ENCODE data around the gene EDN1.

EDN1 gene

DNA sequence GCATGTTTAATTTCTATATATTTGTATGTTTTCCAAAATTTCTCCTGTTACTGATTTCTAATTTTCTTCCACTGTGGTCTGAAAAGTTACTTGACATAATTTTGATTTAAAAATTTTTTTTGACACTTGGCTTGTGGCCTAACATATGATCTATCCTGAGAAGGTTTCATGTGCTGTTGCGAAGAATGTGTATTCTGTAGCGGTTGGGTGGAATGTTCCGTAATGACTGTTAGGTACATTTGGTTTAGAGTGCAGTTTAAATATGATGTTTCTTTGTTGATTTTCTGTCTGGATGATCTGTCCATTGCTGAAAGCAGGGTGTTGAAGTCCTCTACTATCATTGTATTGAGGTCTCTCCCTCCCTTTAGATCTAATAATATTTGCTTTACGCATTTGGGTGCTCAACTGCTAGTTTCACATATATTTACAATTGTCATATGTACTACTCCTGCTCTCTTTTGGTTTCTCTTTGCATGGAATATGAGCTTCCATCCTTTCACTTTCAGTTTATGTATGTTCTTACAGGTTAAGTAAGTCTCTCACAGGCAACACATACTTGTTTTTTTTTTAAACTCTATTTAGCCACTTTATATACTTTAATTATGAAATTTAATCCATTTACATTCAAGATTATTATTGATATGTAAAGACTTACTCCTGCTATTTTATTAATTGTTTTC lies 19.5 kb upstream of the EDN1 start:
- no peak for DNase-seq

DNA sequence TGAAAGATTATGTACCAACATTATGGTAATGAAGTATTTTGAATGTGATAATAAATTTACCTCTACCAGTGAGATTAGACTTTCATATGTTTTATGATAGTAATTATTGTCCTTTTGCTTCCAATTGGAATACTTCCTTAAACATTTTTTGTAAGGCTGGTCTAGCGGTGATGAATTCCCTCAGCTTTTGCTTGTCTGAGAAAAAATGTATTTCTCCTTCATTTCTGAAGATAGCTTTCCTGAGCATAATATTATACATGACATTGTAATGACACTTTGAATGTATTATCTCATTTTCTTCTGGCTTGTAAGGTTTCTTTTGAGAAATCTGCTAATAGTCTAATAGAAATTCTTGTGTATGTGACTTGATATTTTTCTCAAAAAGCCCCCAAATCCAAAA lies 18.6 kb upstream of the EDN1 start:
- no peak for DNase-seq

DNA sequence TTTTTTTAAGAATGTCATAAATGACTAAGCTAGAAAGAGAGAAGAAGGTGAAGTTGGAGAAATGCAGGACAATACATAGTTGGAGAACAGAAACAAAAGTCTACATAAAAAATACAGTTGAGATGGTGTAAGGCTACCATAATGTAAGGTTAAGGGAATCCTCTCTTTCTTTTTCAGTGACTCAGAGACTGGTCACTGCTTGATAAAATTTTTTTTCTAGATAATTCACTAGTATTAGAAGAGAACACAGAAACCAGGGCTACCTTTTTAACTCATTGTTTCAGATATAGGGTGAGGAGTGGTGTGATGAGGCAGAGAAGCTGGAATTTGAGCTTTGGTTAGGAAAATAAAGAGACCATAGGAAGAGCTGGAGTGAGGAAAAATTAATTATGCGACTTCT lies 18.2 kb upstream of the EDN1 start:
- no peak for DNase-seq

DNA sequence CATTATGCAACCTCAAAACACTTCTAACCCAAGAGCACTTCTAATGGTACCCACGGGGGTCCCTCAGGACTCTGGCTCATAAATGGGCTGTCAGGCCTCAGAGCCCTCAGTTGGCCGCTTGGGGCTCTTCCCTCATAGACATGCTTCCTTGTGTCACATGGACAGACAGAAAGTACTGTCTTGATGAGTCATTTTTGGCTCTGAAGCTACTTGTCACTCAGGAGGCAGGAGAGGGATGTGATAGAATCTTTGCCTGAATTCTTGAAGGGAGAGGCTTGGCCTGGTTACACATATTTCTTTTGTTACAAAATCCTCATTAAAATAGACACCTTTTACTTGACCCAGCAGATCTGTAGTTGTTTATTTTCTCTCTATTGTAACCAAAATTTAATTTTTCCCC lies 15.1 kb upstream of the EDN1 start:
- DNase-seq = no peak

DNA sequence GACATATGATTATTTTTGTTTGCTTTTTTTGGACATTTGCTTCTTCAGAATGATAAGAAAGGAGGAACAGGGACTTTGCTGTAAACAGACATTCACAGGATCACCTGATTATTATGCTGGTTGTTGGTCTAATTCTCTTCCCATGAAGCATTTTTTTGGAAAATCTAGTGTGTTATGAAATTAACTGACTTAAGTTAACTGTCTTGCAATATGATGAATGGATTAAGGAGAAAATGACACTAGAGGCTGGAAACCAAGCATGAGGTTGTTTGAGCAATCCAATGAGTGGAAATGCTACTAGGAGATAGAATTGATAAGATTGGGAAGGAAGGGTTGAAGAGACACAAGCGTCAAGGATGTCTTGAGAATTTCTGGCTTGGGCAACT lies 13.2 kb upstream of the EDN1 start:
- DNase-seq = no peak

DNA sequence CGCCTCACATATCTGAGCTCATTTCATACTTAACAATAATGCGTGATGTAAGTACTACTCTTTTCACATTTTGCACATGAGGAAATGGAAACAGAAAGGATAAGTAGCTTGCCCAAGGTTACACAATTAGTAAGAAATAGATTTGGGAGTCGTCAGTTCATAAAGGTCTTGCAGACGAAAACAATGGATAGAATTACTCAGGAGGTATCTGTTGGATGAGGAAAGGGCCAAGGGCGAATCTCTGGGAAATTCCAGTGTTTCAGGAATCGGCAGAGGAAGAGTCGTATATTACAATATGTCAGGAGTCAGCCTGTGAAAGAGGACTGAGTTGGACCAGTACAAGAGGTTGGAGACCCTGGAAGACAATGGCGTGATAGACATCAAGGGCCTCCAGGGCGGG lies 12.8 kb upstream of the EDN1 start:
- DNase-seq = no peak

DNA sequence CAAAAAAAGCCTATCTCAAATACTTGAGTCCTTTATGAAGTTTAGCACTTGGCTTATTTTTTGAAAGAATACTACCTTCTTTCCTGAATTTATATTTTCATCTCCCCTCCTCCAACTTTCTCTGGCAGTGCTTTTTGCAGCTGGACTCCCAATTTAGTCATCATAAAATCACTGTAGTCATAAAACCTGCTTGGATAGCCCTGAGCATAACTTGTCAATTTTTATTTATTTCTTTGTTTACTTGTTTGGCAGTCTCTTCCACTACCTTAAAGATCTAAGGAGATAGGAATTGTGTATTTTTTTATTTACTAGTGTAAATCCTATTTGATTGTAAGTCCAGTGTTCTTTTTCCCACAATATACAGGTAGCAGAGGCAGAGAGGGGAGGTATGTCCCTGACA lies 11.2 kb upstream of the EDN1 start:
- DNase-seq = no peak

DNA sequence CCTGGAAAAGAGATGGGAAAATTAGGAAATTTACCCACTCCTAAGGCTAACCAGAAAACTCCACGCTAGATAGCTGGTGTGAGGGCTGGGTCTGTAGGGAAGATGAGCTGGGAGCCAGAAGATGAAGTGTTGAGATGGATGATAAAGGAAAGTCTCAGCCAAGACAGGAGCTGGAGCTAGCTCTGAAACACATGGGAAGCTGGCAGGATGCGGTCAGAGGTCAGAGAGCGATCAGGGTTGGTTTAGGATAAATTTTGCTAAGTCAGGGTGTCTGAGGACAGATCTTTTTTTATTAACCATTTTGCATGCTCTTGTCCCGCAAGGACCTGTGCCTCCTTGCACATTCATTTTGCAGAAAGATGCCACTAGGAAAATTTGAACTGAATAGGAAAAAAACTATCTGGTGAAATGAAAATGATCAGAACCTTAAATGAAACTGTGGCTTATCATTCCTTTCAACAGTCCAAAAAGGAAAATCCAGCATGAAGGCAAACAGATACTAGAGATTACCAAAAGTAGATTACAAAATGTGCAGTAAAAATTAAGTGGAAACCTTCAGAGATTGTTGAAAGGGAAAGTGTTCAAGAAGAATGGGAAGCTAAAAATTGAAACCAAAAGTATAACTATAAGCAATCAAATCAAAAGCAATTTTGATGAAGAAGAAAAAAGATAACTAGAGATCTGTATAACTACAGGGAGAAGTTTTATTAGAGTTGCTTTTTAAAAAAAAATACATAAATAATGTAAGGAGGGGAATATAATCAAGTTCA lies 10.7 kb upstream of the EDN1 start:
- no peak for DNase-seq

DNA sequence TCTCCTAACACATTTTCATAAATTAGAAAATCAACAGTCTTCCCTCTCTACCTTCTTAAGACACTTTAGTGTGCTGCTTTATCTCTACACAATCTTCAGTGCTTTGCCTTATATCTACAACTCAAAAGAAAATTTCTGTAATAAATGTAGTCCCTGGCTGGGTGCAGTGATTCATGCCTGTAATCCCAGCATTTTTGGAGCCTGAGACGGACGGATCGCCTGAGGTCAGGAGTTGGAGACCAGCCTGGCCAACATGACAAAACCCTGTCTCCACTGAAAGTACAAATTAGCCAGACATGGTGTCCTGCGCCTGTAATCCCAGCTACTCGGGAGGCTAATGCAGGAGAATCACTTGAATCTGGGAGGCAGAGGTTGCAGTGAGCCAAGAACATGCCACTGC lies 9.7 kb upstream of the EDN1 start:
- DNase-seq = no peak

DNA sequence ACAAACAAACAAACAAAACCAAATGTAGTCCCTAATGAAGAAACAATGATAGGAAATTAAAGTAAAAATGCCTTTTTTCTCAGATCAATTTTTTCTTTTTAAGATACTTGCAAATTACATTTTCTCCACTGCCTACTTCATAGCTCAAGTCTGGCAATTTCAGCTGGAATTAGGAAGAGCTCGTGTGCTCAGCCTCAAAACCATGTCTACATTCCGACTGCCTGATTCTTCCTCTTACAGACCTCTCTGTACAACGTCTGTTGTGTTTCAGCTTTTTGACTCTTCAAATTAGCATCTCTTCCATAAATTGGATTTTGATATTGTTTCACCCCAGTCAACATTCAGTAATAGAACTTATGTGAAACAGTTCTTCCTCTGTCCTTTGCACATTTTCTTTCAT lies 9.3 kb upstream of the EDN1 start:
- DNase-seq = no peak

DNA sequence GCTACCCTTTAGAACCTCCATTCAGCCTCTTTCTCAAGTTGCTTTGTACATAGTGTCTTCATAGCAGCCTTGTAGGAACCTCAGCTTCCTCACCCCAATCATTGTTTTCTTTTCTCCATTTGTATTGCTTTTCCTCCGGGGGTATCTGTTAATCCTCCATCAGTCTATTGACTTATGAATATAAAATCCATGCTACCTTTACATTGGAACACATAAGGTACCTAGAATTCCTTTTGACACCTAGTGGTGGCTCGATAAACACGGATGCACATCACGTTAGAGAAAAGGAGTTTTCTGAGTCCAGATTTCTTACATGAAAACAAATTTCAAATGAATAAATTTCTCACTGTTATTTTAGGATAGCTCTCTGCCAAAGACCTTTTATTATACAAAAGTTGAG lies 6.3 kb upstream of the EDN1 start:
- no peak for DNase-seq

DNA sequence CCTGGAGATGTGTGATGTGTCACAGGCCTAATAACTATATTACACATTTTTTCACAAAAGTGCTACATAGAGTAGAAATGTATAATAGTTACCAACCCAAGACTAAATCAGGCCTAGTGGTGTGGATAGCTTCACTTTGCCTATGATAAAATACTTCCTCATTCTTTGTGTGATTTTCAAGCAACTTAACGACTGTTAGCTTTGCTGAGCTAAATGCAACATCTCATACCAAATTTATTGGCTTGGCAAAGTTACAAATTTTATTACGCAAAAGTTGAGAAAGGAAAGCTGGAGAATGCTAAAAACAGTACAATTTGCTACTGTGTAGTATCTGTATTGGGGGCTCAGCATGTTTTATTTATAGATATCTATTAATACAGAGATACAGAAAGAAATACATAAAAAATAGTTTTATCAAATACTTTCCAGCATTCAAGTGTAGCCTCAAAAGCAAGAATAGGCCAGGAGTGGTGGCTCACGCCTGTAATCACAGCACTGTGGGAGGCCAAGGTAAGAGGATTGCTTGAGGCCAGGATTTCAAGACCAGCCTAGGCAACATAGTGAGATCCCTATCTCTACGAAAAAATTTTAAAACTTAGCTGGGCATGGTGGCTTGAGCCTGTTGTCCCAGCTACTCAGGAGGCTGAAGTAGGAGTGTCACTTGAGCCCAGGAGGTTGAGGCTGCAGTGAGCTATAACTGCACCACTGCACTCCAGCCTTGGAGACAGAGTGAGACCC lies 3.6 kb upstream of the EDN1 start:
- DNase-seq = no peak

DNA sequence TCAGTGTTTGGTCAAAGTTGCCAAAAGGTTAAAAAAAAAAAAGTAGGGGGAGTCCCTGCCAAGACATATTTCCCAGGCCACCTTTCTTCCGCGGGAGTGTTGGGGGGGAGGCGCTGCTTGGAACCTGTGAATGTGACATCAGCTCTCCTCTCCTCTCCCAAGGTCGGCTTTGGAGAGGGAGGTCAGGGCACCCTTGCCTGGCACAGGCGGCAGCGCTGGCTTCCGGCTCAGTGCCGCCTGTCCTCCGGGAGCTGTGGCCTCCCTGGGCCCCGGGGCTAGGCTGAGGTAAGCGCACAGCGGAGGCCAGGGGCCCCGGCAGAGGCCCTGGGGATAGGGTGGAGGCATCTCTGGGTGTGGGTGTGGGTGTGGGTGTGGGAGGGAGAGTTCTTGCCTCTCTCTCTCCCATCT lies 1.9 kb upstream of the EDN1 start:
- DNase-seq = no peak

DNA sequence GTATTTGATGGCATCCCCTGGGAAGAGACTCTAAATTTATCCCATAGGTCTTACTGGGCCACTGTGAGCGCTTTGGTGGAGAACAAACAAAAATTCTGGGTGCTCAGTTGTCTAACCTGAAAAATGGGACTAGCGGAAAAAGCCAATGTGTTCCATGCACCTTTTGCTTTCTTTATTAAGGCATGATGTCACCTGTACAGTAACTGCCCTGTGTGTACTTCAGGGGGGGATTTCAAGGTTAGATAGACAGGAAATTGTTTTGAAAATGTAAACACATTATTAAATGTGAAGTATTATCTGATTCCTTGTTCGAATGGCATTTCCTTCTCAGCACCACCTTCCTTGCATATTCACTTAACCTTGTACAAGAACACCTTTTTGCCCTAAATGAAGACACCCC lies 1.2 kb upstream of the EDN1 start:
- DNase-seq = no peak

DNA sequence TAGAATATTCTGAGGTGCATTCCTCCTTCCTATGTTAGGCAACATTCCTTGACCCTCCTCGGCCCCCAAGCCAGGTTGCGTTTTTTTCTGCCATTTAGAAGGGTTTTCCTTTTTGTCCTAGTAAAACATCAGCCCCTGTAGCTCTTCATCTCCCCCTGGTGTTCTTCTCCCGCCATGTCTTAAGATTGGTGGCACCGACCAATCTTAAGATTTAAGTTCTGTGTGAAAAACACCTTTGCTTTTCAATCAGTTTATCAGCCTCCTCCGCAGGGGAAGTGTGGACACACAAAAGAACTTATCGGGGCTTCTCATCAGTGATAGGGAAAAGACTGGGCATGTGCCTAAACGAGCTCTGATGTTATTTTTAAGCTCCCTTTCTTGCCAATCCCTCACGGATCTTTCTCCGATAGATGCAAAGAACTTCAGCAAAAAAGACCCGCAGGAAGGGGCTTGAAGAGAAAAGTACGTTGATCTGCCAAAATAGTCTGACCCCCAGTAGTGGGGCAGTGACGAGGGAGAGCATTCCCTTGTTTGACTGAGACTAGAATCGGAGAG lies 719 bp upstream of the EDN1 start:
- DNase-seq = no peak

DNA sequence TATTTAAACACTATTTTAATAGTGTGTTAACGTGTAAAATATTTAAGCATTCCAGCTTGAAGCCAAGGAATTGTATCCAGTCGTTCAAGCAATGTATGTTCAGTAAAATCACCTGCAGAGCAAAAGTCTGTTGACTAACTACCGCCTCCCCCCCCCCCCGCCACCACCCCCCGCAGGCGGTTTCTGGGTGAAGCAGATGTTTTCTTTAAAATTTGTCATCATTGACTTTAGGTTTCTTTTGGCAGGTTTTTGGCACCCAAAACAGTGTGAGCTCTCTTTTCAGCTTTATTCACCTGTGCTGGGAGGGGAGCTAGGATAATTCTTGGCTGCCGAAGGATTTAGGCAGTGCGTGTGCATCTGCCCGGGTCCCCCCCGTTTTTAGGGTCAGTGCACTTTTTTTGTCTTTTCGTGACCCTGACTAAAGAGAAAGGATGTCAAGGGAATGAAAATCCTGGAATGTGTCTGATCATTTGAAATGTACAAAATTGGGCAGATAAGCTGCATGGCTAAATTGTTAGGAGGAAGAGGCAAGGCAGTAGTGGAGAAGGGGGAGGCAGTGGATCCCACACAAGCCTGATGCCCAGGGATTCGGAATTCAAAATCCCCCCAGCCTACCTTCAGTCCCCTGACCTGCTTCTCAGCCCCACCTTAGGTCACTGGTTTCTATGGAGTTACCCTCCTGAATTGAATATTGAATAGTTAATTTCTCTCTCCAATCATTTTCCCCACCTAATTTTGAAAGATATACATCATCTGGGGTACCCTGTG lies 1.1 kb downstream of the EDN1 start:
- DNase-seq = no peak

DNA sequence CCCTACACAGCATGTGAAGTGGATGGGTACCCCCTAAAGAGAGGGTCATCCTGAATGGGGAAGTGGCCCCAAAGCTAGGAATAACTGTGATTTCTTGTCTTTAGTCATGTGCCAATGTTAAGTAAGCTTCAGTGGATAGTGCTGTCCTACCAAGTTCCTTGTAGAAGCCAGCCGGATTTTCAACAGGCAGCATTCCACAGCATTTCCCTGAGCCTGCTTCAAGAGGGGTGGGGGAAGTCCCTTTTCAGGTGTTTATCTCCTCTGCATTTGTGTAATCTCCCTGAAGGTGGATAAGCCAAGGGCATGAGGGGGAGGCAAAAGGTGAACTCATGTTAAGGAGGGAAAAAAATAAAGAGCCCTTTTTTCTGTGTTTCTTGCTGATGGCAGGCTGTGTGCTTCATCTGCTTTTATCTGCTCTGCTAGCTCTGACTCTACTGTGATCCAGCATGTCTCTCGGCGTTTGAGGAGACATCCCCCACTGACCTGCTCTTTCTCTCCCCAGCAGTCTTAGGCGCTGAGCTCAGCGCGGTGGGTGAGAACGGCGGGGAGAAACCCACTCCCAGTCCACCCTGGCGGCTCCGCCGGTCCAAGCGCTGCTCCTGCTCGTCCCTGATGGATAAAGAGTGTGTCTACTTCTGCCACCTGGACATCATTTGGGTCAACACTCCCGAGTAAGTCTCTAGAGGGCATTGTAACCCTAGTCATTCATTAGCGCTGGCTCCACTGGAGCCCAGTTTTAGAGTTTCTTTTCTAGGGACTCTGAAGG lies 1.9 kb downstream of the EDN1 start:
- no peak for DNase-seq

DNA sequence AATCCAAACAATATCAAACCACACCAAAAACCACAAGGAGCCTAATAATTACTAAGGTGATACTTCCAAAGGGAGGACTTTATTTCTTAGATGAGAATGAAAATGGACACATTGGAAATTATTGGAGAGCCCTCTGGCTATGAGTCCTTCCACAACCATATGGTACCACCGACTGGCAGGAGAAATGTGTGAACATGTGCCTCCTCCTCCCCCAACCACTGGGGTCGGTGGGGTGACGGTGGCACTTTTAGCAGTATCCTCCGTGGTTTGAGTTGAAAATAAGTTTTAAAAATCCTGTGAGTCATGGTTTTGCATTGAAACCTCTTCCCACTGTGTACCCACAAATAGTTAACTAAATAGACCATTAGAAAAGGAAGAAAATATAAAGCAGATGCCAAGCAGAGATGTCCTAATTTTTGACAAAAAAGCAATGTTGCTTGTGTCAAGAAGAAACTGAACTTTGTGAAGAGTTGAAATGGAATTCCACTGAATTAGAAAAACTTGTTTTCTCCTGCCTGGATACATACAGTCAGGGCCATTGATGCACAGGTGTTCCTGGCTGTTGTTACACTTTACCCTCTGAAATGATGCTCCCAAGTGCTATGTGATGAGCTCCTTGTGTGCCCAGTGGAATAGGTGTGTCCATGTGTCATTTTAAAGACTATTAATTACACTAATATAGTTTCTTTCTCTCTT lies 3.2 kb downstream of the EDN1 start:
- DNase-seq = no peak

DNA sequence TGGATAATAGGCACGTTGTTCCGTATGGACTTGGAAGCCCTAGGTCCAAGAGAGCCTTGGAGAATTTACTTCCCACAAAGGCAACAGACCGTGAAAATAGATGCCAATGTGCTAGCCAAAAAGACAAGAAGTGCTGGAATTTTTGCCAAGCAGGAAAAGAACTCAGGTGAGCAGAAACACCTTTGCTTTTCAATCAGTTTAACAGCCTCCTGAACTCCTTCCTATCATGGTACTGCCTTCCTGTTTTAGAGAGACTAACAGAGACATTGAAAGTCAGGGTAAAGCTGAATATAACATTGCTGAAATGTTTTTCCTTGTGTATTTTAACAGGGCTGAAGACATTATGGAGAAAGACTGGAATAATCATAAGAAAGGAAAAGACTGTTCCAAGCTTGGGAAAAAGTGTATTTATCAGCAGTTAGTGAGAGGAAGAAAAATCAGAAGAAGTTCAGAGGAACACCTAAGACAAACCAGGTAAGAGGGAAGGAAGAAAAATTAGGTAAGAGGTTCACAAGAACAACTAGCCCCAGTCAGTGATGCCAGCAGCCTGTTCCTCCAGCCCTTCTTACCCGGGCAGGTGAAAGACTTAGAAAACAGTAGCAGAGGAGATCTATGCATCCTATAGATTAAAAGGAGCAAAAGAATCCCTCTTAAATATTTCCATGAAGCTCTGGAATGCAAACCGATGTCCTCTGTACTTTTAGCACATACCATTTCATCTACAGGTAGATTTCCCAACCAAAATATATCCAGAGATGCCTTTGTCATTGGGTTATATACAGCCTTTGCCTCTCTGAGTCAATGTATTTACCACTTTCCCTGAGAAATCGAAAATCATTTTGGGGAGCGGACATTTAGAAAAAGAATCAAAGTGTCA lies 4.0 kb downstream of the EDN1 start:
- DNase-seq = no peak

DNA sequence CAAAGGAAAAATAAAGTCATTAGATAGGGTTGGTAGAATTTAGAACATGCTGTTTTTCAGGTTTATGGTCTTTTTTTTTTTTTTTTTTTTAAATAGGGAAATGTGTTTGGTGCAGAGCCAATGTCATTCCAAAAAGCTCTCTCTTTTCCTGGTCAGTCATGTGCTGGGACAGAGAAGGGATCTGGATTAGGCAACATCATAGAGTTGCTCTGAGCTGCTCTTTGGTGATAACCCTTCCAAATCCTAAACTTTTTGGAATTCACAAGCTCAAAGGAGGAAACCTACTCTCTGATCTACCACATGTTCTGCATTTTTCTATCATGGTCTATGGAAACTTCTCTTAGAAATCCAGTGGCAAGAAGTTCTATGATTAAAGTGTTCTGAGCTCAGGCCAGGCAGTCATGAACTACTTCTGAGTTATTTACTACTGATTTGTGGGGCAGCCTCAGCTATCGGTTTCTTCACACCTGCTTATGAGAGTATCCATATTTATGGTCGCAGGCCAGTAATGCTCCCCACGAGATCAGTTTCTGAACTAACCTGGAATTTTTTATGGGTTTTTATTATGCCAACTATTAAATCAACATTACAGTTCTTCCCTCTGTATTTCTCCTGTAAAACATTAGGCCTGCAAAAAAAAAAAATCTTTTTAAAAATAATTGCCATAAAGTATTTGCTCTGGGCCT lies 4.8 kb downstream of the EDN1 start:
- DNase-seq = no peak
